ENCODE data around the gene SPP1.

Gene SPP1

DNA sequence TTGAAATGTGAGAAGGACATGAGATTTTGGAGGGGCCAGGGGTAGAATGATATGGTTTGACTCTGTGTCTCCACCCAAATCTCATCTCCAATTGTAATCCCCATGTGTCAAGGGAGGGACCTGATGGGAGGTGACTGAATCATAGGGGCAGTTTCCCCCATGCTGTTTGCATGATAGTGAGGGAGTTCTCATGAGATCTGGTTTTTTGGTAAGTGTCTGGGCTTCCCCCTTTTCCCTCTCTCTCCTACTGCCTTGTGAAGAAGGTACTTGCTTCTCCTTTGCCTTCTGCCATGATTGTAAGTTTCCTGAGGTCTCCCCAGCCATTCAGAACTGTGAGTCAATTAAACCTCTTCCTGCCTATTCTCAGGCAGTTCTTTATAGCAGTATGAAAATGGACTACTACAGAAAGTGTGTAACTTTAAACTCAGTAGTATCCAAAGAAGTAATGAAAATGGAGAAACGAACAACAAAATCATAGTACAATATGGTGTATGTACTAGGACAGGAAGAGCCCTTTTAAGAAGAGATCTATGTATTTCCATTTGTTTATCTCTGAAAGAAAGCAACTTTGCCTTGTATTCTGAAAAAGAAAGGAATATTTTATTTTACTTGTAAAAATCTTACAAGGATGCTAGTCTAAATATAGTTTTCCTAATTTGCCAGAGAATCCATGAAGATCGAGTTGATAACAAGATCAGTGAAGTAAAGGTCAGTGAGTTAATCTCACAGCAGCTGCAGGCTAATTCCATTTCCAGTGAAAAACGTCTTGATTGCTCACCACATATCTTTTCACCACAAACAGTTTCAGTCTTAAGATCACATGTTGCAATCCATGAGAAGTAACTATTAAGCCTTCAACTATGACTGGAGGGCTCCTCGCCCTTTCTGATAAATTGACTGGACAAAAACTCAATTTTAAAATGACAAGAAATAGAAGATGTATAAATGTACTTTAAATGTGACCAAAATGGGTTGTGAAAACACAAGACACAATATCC is 52.4 kb downstream of the SPP1 start:
- TF ChIP-seq, protein P1, sequence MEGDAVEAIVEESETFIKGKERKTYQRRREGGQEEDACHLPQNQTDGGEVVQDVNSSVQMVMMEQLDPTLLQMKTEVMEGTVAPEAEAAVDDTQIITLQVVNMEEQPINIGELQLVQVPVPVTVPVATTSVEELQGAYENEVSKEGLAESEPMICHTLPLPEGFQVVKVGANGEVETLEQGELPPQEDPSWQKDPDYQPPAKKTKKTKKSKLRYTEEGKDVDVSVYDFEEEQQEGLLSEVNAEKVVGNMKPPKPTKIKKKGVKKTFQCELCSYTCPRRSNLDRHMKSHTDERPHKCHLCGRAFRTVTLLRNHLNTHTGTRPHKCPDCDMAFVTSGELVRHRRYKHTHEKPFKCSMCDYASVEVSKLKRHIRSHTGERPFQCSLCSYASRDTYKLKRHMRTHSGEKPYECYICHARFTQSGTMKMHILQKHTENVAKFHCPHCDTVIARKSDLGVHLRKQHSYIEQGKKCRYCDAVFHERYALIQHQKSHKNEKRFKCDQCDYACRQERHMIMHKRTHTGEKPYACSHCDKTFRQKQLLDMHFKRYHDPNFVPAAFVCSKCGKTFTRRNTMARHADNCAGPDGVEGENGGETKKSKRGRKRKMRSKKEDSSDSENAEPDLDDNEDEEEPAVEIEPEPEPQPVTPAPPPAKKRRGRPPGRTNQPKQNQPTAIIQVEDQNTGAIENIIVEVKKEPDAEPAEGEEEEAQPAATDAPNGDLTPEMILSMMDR (IDR thresholded peaks at IDR 0.05; ENCODE audit: low read depth, low read length) = no peak
- peak; percentile 68 for DNase-seq (ENCODE audit: extremely low read depth, low read depth)

DNA sequence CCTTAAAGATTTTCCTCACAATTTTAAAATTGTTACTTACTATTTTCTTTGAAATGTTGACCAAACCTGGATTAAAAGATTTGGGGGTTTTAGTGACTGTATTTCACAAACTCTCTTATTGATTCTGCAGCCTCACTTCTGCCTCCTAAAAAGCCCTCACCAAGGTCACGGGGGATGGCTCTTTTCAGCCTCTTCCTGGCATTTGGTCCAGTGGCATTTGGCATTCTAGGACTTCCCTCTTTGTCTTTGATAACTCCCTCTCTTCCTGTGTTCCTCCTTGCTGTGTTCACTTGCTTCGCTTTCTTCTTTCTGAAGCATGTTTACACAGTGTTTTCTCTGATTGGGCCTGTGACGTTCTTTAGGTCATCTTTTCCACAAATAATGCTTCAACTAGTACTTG is 53.4 kb downstream of the SPP1 start:
- no peak for DNase-seq (ENCODE audit: extremely low read depth, low read depth)

DNA sequence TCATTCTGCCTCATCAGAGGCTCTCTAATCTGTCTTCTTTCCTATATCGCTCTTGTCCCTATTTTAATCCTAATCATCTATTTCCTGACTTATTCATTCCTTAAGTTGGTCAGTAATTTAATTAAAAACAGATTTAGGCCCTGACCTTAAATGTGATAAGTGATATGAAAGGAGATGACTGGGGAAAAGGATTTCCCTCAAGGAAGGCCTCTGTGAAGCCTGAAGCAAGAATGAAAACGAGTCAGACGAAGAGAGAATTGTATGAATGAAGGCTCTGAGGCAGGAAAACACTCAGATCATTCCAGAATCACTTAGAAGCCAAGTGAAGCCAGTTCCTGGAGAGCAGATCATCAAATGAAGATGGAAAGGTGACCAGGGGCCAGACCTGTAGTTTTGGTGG is 54.0 kb downstream of the SPP1 start:
- TF ChIP-seq, protein P1 (IDR thresholded peaks at IDR 0.05; ENCODE audit: low read depth, low read length) = no peak

More for the DNA sequence above, 53.4 kb downstream of the SPP1 start:
- TF ChIP-seq, protein P1 (IDR thresholded peaks at IDR 0.05; ENCODE audit: low read depth, low read length) = no peak

DNA sequence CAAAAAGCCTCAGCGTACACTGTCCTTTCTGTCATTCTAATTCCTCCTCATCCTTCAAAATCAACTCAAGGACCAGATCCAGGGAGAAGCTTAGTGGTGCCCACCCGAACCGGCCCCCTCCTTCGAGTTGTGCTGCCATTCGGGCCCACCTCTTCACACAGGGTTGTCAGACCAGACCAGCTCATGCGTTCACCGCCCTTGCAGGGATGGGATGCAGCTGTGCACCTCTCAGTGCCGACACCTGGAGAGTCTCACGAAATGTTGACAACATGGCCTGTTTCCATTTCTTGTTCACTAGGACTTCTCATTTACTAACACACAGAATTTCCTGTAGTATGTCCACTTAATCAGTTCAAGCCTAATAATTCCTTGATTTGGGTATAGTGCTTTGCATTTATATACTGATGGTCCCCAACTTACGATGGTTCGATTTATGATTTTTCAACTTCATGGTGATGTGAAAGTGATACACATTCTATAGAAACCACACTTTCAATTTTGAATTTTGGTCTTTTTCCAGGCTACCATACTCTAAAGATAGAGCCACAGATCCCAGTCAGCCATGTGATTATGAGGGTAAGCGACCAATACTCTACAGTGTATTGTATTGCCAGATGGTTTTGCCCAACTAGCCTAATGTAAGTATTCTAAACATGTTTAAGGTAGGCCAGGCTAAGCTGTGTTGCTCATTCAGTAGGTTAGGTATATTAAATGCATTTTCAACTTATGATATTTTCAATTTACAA is 55.2 kb downstream of the SPP1 start:
- TF ChIP-seq, protein P1 (IDR thresholded peaks at IDR 0.05; ENCODE audit: low read depth, low read length) = no peak

More for the DNA sequence above, 54.0 kb downstream of the SPP1 start:
- DNase-seq (ENCODE audit: extremely low read depth, low read depth) = no peak

More for the DNA sequence above, 55.2 kb downstream of the SPP1 start:
- no peak for DNase-seq (ENCODE audit: extremely low read depth, low read depth)

Data from AG09319 (cell line).